Stimulated activated CD8-positive, alpha-beta memory T cell treated with anti-CD3 and anti-CD28 coated beads, Interleukin-4, amount 100 ng/mL, for 1 hour (primary cell): ENCODE measurements around the gene AGTR1.
"Not testable (repeated sequence)": the region's sequence is repeated elsewhere in the genome, so short reads cannot be mapped to it uniquely, and the experiment has no call there.

Experiments used
- DNase-seq, 2 donors: peaks; one replicate each; pipeline ENCODE4 v3.0.0-alpha.2; 2020; ENCODE audit warnings: low read depth in 2 of 2, low spot score in 1 of 2

Gene AGTR1

GRCh38 chr3:148718982-148719862 is 21.5 kb downstream of the AGTR1 start:
- DNase-seq = no peak

- DNase-seq = no peak
Observed at GRCh38 chr3:148720873-148721272, 23.2 kb downstream of the AGTR1 start.

- no peak for DNase-seq
Observed at GRCh38 chr3:148723631-148724030, 25.9 kb downstream of the AGTR1 start.

GRCh38 chr3:148727231-148727630 is 29.5 kb downstream of the AGTR1 start:
- DNase-seq = no peak

GRCh38 chr3:148728753-148729152 is 31.1 kb downstream of the AGTR1 start:
- no peak for DNase-seq

GRCh38 chr3:148729476-148730055 is 31.9 kb downstream of the AGTR1 start:
- no peak for DNase-seq

GRCh38 chr3:148730676-148731075 is 33.0 kb downstream of the AGTR1 start:
- DNase-seq = no peak

GRCh38 chr3:148735597-148735996 is 37.9 kb downstream of the AGTR1 start:
- no peak for DNase-seq

- no peak for DNase-seq
Observed at GRCh38 chr3:148736086-148736485, 38.4 kb downstream of the AGTR1 start.

- DNase-seq = no peak
Observed at GRCh38 chr3:148737104-148737530, 39.4 kb downstream of the AGTR1 start.

GRCh38 chr3:148739720-148740119 is 42.0 kb downstream of the AGTR1 start:
- DNase-seq = no peak

- DNase-seq = no peak
Observed at GRCh38 chr3:148740291-148740690, 42.6 kb downstream of the AGTR1 start.

GRCh38 chr3:148741219-148741618 is 43.5 kb downstream of the AGTR1 start:
- DNase-seq = no peak

- DNase-seq = no peak
Observed at GRCh38 chr3:148742118-148742517, 44.4 kb downstream of the AGTR1 start.

GRCh38 chr3:148746053-148746452 is 48.4 kb downstream of the AGTR1 start:
- DNase-seq = no peak

- DNase-seq = no peak
Observed at GRCh38 chr3:148748283-148748682, 50.6 kb downstream of the AGTR1 start.

- no peak for DNase-seq
Observed at GRCh38 chr3:148750296-148750695, 52.6 kb downstream of the AGTR1 start.

- no peak for DNase-seq
Observed at GRCh38 chr3:148751461-148751860, 53.8 kb downstream of the AGTR1 start.

- not testable (repeated sequence) for DNase-seq
Observed at GRCh38 chr3:148753385-148753784, 55.7 kb downstream of the AGTR1 start.

GRCh38 chr3:148755570-148755969 is 57.9 kb downstream of the AGTR1 start:
- no peak for DNase-seq

- DNase-seq = no peak
Observed at GRCh38 chr3:148756311-148756710, 58.6 kb downstream of the AGTR1 start.
